ENCODE data around the gene ITFG2. TPM values are rescaled to one million over a fixed set of nuclear protein-coding genes. Genes with fewer than 3 reads are reported as not detected.

ITFG2 gene
- total RNA-seq, 4 donors from 2014 or later = 13.9 to 36.1 (median 27.5) TPM

- intact Hi-C loops (cut with DNase I; ENCODE audit: low total_unique reads) = no loop called here
- no peak overlapping the region for H3K4me3 ChIP-seq (ENCODE audit: low read depth, poor library complexity, severe bottlenecking)
- TF ChIP-seq POLR2A (IDR thresholded peaks at IDR 0.05) = no peak
- TF ChIP-seq, protein P1, sequence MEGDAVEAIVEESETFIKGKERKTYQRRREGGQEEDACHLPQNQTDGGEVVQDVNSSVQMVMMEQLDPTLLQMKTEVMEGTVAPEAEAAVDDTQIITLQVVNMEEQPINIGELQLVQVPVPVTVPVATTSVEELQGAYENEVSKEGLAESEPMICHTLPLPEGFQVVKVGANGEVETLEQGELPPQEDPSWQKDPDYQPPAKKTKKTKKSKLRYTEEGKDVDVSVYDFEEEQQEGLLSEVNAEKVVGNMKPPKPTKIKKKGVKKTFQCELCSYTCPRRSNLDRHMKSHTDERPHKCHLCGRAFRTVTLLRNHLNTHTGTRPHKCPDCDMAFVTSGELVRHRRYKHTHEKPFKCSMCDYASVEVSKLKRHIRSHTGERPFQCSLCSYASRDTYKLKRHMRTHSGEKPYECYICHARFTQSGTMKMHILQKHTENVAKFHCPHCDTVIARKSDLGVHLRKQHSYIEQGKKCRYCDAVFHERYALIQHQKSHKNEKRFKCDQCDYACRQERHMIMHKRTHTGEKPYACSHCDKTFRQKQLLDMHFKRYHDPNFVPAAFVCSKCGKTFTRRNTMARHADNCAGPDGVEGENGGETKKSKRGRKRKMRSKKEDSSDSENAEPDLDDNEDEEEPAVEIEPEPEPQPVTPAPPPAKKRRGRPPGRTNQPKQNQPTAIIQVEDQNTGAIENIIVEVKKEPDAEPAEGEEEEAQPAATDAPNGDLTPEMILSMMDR (IDR thresholded peaks at IDR 0.05) = no peak
- DNase-seq (ENCODE audit: low spot score in 2 of 2) = no peak
- WGBS, 2 donors = 83 to 87% methylated on average over 7 to 9 of the region's 9 CpGs
Measured at GRCh38 chr12:2820432-2820831, 8.0 kb downstream of the ITFG2 start.

DNA sequence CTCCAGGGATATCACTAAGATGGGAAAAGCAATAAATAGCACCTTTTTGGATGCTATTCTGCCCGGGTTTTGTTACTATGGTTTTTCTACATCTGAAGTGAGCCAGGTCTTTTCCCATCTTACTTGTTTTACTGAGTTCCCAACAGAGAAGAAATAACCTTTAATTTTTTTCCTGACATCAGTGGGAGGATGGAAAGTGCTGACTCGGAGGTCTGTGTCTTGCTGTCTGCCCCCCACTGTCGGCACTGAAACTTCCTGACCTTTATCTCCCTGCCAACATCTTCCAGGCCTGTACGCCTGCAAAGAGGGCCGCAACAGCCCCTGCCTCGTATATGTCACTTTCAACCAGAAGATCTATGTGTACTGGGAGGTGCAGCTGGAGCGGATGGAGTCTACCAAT is 11.0 kb downstream of the ITFG2 start:
- no peak overlapping the region for H3K4me3 ChIP-seq (ENCODE audit: low read depth, poor library complexity, severe bottlenecking)
- no peak for DNase-seq (ENCODE audit: low spot score in 2 of 2)
- WGBS, 2 donors = 75 to 85% methylated on average over 7 of the region's 7 CpGs
- no peak for TF ChIP-seq POLR2A (IDR thresholded peaks at IDR 0.05)
- TF ChIP-seq, protein P1 (IDR thresholded peaks at IDR 0.05) = no peak
- intact Hi-C loops (cut with DNase I; ENCODE audit: low total_unique reads) = no loop called here

GRCh38 chr12:2824541-2824940 is 12.1 kb downstream of the ITFG2 start:
- 77 to 82% methylated on average over 6 of the region's 6 CpGs for WGBS, 2 donors
- TF ChIP-seq, protein P1 (IDR thresholded peaks at IDR 0.05) = no peak
- no peak for TF ChIP-seq POLR2A (IDR thresholded peaks at IDR 0.05)
- intact Hi-C loops (cut with DNase I; ENCODE audit: low total_unique reads) = no loop called here
- no peak overlapping the region for H3K4me3 ChIP-seq (ENCODE audit: low read depth, poor library complexity, severe bottlenecking)
- DNase-seq (ENCODE audit: low spot score in 2 of 2) = no peak

DNA sequence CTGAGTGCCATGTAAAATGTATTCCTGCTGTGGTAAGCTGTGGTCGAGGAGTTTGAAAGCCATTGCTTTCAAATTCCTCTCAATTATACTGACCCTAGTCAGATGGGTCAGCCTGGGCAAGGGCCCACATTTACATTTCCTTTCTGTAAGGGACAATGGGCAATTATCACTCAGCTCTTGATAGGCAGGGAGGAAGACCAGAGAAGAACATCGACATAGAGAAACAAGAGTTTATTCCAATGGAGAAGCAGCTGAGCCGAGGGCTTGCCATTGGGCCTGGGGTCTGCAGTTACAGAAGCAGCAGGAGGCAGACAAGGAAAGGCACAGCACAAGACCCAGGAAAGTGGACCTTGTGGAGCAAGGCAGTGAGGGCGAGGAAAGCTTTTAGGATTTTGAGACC is 12.7 kb downstream of the ITFG2 start:
- H3K4me3 ChIP-seq (ENCODE audit: low read depth, poor library complexity, severe bottlenecking) = no peak overlapping the region
- TF ChIP-seq POLR2A (IDR thresholded peaks at IDR 0.05) = no peak
- TF ChIP-seq, protein P1 (IDR thresholded peaks at IDR 0.05) = no peak
- 78 to 82% methylated on average over 4 of the region's 4 CpGs for WGBS, 2 donors
- intact Hi-C loops (cut with DNase I; ENCODE audit: low total_unique reads) = no loop called here
- no peak for DNase-seq (ENCODE audit: low spot score in 2 of 2)

- no peak for TF ChIP-seq POLR2A (IDR thresholded peaks at IDR 0.05)
- TF ChIP-seq, protein P1 (IDR thresholded peaks at IDR 0.05) = no peak
- intact Hi-C loops (cut with DNase I; ENCODE audit: low total_unique reads) = no loop called here
- H3K4me3 ChIP-seq (ENCODE audit: low read depth, poor library complexity, severe bottlenecking) = no peak overlapping the region
- WGBS, 2 donors = 92 to 93% methylated on average over 3 of the region's 3 CpGs
- no peak for DNase-seq (ENCODE audit: low spot score in 2 of 2)
Measured at GRCh38 chr12:2826036-2826435, 13.6 kb downstream of the ITFG2 start.

Data from lower leg skin (tissue), 4 donors.